ENCODE measurements around the gene ERP44. TPM values are rescaled to one million over a fixed set of nuclear protein-coding genes. Genes with fewer than 3 reads are reported as not detected.
"Not testable (repeated sequence)": the region's sequence is repeated elsewhere in the genome, so short reads cannot be mapped to it uniquely, and the experiment has no call there.

ERP44 gene
- total RNA-seq, 4 donors from 2014 or later = 12.1 to 13.3 (median 12.7) TPM

DNA sequence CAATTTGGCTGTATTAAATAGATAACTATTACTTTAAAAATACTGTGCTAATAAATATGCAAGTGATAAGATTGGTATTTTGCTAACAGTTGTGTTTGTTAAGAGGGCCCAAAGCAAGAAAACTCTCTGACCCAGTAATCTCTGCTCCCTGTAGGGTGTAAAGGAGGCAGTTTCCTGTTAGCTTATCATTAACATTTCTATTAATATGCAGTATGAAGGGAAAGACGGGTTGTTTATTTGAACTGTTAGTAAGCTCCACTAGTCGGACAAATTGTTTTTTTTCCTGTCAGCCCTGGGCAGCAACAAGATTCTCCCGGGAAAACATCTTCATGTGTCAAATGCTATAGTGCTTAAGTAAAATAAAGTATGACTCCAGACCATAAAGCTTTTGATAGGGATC is 35.6 kb downstream of the ERP44 start:
- H3K9me3 ChIP-seq = no peaks in the 10 kb centered on the region
- no peak overlapping the region for H3K4me3 ChIP-seq
- peaks cover 14 to 22% (median 16%) of the 10 kb centered on the region in 4 donors for H3K4me1 ChIP-seq
- H3K27ac ChIP-seq (replicated peaks in 1 of 4) = no peak overlapping the region
- TF ChIP-seq POLR2A (IDR thresholded peaks at IDR 0.05; ENCODE audit: low read depth) = no peak
- TF ChIP-seq, protein P1, sequence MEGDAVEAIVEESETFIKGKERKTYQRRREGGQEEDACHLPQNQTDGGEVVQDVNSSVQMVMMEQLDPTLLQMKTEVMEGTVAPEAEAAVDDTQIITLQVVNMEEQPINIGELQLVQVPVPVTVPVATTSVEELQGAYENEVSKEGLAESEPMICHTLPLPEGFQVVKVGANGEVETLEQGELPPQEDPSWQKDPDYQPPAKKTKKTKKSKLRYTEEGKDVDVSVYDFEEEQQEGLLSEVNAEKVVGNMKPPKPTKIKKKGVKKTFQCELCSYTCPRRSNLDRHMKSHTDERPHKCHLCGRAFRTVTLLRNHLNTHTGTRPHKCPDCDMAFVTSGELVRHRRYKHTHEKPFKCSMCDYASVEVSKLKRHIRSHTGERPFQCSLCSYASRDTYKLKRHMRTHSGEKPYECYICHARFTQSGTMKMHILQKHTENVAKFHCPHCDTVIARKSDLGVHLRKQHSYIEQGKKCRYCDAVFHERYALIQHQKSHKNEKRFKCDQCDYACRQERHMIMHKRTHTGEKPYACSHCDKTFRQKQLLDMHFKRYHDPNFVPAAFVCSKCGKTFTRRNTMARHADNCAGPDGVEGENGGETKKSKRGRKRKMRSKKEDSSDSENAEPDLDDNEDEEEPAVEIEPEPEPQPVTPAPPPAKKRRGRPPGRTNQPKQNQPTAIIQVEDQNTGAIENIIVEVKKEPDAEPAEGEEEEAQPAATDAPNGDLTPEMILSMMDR (IDR thresholded peaks at IDR 0.05) = no peak
- TF ChIP-seq POLR2AphosphoS5 (IDR thresholded peaks at IDR 0.05) = no peak
- no peak for TF ChIP-seq EP300 (IDR thresholded peaks at IDR 0.05)
- intact Hi-C loops (cut with DNase I) = no loop called here
- H3K27me3 ChIP-seq = no peaks in the 10 kb centered on the region
- WGBS = 45% methylated on average over 3 of the region's 3 CpGs
- DNase-seq (ENCODE audit: extremely low spot score) = no peak
- peaks cover 0 to 12% (median 0%) of the 10 kb centered on the region in 4 donors for H3K36me3 ChIP-seq

DNA sequence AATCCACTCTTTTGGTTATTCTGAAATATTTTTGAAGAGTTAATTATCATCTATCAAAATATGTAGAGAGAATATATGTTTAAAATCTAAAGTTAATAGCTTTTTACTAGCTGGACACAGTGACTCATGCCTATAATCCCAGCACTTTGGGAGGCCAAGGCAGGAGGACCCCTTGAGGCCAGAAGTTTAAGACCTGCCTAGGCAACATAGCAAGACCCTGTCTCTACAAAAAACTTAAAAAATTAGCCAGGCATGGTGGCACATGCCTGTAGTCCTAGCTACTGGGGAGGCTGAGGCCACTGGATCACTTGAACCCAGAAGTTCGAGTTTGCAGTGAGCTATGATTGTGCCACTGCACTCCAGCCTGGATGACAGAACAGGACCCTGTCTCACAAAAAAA is 36.1 kb downstream of the ERP44 start:
- DNase-seq (ENCODE audit: extremely low spot score); intact Hi-C loops (cut with DNase I): not testable (repeated sequence)
- WGBS = 100% methylated on average over 1 of the region's 1 CpG

DNA sequence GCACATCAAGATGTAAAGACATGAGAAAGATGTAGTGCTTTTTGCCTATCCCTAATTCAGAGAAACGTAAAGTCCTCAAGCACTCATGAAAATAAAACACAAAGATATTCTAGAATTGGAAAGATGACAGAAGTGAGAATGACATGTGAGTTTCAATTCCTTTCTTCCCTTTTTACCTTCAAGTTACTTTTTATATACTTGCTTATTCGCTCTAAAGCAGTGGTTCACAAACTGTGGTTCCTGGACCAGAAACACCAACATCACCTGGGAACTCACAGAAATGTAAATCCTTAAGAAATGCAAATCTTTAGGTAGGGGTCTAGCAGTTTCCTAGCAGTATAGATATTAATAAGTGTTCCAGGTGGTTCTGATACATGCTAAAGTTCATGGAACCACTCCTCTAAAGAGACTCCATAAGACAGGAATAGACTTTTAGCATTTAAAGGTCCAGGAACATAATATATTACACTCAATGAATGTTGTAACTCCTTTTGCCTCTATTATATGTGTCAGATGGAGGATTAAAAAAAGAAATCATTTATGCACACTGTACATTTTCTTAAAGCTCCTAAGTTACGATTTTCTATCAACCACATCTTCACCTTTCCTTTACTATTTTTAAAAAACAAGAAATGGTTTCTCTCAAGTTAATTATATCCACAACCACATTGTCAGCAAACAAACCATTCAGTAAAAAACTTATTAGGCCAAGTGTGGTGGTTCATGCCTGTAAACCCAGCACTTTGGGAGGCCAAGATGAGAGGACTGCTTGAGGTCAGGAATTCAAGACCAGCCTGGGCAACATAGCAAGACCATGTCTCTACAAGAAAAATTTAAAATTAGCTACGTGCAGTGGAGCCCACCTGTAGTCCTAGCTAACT is 39.9 kb downstream of the ERP44 start:
- WGBS = 95% methylated on average over 4 of the region's 4 CpGs
- TF ChIP-seq POLR2AphosphoS5 (IDR thresholded peaks at IDR 0.05) (no peak), EP300 (IDR thresholded peaks at IDR 0.05) (no peak), POLR2A (IDR thresholded peaks at IDR 0.05; ENCODE audit: low read depth) (no peak)
- TF ChIP-seq, protein P1 (IDR thresholded peaks at IDR 0.05) = no peak
- Histone ChIP-seq H3K9me3 (no peaks in the 10 kb centered on the region), H3K4me3 (no peak overlapping the region), H3K36me3 (peaks cover 0 to 31% (median 0%) of the 10 kb centered on the region in 4 donors), H3K27ac (replicated peaks in 1 of 4) (no peak overlapping the region), H3K4me1 (peaks cover 7 to 10% (median 8%) of the 10 kb centered on the region in 4 donors), H3K27me3 (no peaks in the 10 kb centered on the region)
- DNase-seq (ENCODE audit: extremely low spot score) = no peak
- intact Hi-C loops (cut with DNase I) = no loop called here

More for the DNA sequence above, 36.1 kb downstream of the ERP44 start:
- H3K36me3 ChIP-seq = peaks cover 0 to 17% (median 0%) of the 10 kb centered on the region in 4 donors
- H3K27me3 ChIP-seq; H3K4me3 ChIP-seq; H3K9me3 ChIP-seq; H3K27ac ChIP-seq (replicated peaks in 1 of 4): not testable (repeated sequence)
- H3K4me1 ChIP-seq = peaks cover 14 to 22% (median 16%) of the 10 kb centered on the region in 4 donors

DNA sequence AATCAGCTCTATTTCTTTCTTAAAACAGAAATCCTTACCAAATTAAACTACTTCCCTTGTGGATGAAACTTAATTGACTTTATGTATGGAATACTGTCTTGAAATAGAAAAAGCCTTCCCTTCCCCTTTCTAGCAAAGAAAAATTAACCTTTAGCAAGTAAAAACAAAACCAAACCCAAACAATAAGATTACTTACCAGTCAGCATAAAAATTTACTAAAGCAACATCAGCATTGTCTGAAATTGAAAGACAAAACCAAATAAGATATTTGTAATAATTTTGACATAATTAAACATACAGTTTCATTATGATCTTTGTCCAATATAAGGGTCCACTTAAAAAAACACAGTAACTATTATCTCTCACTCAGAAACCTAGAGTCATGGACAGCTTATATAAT is 41.2 kb downstream of the ERP44 start:
- TF ChIP-seq EP300 (IDR thresholded peaks at IDR 0.05) = no peak
- TF ChIP-seq, protein P1 (IDR thresholded peaks at IDR 0.05) = no peak
- no peak for TF ChIP-seq POLR2AphosphoS5 (IDR thresholded peaks at IDR 0.05)
- no peak for TF ChIP-seq POLR2A (IDR thresholded peaks at IDR 0.05; ENCODE audit: low read depth)
- H3K27ac ChIP-seq (replicated peaks in 1 of 4) = no peak overlapping the region
- H3K4me3 ChIP-seq = no peak overlapping the region
- H3K36me3 ChIP-seq = peaks cover 0 to 31% (median 0%) of the 10 kb centered on the region in 4 donors
- DNase-seq (ENCODE audit: extremely low spot score) = no peak
- no peaks in the 10 kb centered on the region for H3K4me1 ChIP-seq
- H3K27me3 ChIP-seq = no peaks in the 10 kb centered on the region
- intact Hi-C loops (cut with DNase I) = no loop called here
- no peaks in the 10 kb centered on the region for H3K9me3 ChIP-seq

DNA sequence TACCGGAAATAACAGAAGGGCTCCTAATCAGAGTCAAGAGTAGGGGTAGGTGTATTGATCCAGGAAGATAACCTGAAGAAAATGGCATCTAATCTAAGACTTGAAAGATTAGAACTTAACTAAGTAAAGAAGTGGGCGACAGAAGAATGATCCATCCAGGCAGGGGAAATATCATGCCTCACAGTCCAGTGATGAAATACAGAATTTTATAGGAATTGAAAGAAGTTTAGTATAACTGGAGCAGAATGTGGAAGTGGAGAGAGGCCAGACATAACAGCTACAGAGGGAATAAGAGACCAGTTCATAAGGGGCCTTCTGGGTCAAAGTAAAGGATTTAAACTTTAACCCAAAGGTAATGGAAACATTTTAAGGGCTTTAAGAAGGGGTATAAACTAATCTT is 42.2 kb downstream of the ERP44 start:
- Histone ChIP-seq H3K27ac (replicated peaks in 1 of 4) (no peak overlapping the region), H3K36me3 (peaks cover 0 to 38% (median 4%) of the 10 kb centered on the region in 4 donors), H3K9me3 (no peaks in the 10 kb centered on the region), H3K4me3 (no peak overlapping the region), H3K4me1 (no peaks in the 10 kb centered on the region), H3K27me3 (no peaks in the 10 kb centered on the region)
- DNase-seq (ENCODE audit: extremely low spot score) = no peak
- 91% methylated on average over 2 of the region's 2 CpGs for WGBS
- intact Hi-C loops (cut with DNase I) = no loop called here
- TF ChIP-seq, protein P1 (IDR thresholded peaks at IDR 0.05) = no peak
- TF ChIP-seq POLR2AphosphoS5 (IDR thresholded peaks at IDR 0.05) (no peak), POLR2A (IDR thresholded peaks at IDR 0.05; ENCODE audit: low read depth) (no peak), EP300 (IDR thresholded peaks at IDR 0.05) (no peak)

Data from esophagus muscularis mucosa (tissue), 4 donors.